Prostate gland (tissue), 2 donors: ENCODE data around the gene E2F2.

Experiments
- POLR2A ChIP-seq: fragments of 450-650 bp; IDR thresholded peaks from one replicate; pipeline ENCODE4 v1.6.1; 2016; ENCODE audit warnings: antibody characterized with exemption, mild to moderate bottlenecking
- POLR2AphosphoS5 ChIP-seq: sonication (generic); formaldehyde crosslinking; IDR thresholded peaks from one replicate; pipeline ENCODE4 v1.6.1; 2017; ENCODE audit warnings: antibody characterized with exemption
- TF ChIP-seq, protein P1 (sequence below), 4 experiments: fragments of 200-600 bp in 2 of 4; fragments of 450-650 bp in 2 of 4; sonication (generic) in 2 of 4; IDR thresholded peaks; 1 replicate in 3 of 4; 2 replicates in 1 of 4; pipeline ENCODE4 v1.5.1; 2016 to 2019; ENCODE audit warnings: antibody characterized with exemption in 4 of 4, mild to moderate bottlenecking in 2 of 4, moderate library complexity in 2 of 4

DNA sequence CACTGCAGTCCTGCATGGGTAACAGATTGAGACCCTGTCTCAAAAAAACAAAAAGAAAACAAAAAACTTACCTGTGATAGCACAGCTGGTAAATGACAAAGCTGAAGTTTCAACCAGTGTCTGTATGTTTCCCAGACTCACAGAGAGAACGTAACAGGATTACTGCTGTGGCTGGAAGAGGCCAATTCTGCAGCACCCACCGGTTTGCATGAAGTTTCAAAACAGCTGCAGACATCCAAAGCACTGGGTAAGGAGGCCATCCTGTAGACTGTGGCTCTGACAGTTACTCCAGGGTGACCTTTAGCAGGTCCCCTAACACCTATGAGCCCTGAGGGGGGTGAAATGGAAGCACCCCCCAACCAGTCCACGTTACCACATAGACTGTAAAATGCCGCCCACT is 20.8 kb upstream of the E2F2 start:
- TF ChIP-seq, protein P1, sequence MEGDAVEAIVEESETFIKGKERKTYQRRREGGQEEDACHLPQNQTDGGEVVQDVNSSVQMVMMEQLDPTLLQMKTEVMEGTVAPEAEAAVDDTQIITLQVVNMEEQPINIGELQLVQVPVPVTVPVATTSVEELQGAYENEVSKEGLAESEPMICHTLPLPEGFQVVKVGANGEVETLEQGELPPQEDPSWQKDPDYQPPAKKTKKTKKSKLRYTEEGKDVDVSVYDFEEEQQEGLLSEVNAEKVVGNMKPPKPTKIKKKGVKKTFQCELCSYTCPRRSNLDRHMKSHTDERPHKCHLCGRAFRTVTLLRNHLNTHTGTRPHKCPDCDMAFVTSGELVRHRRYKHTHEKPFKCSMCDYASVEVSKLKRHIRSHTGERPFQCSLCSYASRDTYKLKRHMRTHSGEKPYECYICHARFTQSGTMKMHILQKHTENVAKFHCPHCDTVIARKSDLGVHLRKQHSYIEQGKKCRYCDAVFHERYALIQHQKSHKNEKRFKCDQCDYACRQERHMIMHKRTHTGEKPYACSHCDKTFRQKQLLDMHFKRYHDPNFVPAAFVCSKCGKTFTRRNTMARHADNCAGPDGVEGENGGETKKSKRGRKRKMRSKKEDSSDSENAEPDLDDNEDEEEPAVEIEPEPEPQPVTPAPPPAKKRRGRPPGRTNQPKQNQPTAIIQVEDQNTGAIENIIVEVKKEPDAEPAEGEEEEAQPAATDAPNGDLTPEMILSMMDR (IDR thresholded peaks at IDR 0.05) = no peak
- TF ChIP-seq POLR2AphosphoS5 (no peak), POLR2A (no peak)
